Glutamatergic neuron (in vitro differentiated cells): ENCODE results near the gene PPP2R2C. TPM values are rescaled to one million over a fixed set of nuclear protein-coding genes. Genes with fewer than 3 reads are reported as not detected.
A peak's percentile ranks its signal among the peaks of the same experiment; 100 is the strongest.

Experiments
- DNase-seq: peaks from one replicate; pipeline ENCODE4 v3.0.0; 2022
- H3K27ac Mint-ChIP-seq: one replicate; pipeline ENCODE4 v1.8.0; 2020; ENCODE audit warnings: mild to moderate bottlenecking, mixed read lengths, inconsistent platforms; ENCODE audit not compliant: unreplicated experiment
- H3K27me3 Mint-ChIP-seq: one replicate; pipeline ENCODE4 v1.8.0; 2020; ENCODE audit warnings: mild to moderate bottlenecking, moderate library complexity, mixed read lengths, inconsistent platforms; ENCODE audit not compliant: unreplicated experiment
- H3K36me3 Mint-ChIP-seq: one replicate; pipeline ENCODE4 v1.8.0; 2020; ENCODE audit warnings: mild to moderate bottlenecking, mixed read lengths, inconsistent platforms; ENCODE audit not compliant: unreplicated experiment
- H3K4me1 Mint-ChIP-seq: one replicate; pipeline ENCODE4 v1.8.0; 2020; ENCODE audit warnings: mild to moderate bottlenecking, low read depth, mixed read lengths, inconsistent platforms; ENCODE audit not compliant: unreplicated experiment
- H3K4me3 Mint-ChIP-seq: one replicate; pipeline ENCODE4 v1.8.0; 2020; ENCODE audit warnings: mild to moderate bottlenecking, mixed read lengths, inconsistent platforms; ENCODE audit not compliant: unreplicated experiment
- H3K9me3 Mint-ChIP-seq: one replicate; pipeline ENCODE4 v1.8.0; 2020; ENCODE audit warnings: mild to moderate bottlenecking, moderate library complexity, mixed read lengths, inconsistent platforms; ENCODE audit not compliant: unreplicated experiment
- total RNA-seq: library from RNA; stranded (reverse); fragmentation: NEBNext Ultra II Directional; extraction: Animal tissue kit (Norgen Biotek cat#: 25700); gene quantifications from one replicate; pipeline ENCODE4 v1.2.1, GENCODE V29; 2021; ENCODE audit not compliant: unreplicated experiment
- TF ChIP-seq, protein P1 (sequence below): fragments of 200-600 bp; sonication (generic); IDR thresholded peaks from one replicate; pipeline ENCODE4 v1.5.0; 2021; ENCODE audit not compliant: partially characterized antibody, unreplicated experiment

PPP2R2C gene
- total RNA-seq, 1 donor from 2014 or later: 9.4 TPM

DNA sequence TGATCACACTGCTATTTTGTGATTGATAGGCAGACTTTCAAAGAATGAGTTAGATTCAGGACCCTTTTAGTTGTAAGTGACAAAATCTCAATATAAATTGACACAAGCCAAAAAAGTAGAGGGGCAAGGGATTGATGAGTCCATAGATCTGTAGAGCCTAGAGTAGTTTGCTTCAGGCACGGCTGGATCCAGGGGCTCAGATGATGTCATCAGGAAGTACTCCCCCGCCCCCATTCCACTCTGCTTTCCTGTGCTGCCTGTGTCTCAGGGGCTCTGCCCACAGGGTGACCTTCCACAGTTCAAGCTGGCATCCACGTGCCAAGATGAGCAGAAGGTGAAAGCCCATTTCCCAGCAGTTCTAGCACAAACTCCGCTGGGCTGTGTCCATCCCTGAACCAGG lies 189.1 kb downstream of the PPP2R2C start:
- DNase-seq: no peak
- Mint-ChIP-seq H3K27ac (no peak overlapping the region), H3K4me3 (no peak overlapping the region), H3K36me3 (no peaks in the 10 kb centered on the region), H3K27me3 (peaks cover 2% of the 10 kb centered on the region), H3K4me1 (peaks cover 5% of the 10 kb centered on the region), H3K9me3 (no peaks in the 10 kb centered on the region)
- TF ChIP-seq, protein P1, sequence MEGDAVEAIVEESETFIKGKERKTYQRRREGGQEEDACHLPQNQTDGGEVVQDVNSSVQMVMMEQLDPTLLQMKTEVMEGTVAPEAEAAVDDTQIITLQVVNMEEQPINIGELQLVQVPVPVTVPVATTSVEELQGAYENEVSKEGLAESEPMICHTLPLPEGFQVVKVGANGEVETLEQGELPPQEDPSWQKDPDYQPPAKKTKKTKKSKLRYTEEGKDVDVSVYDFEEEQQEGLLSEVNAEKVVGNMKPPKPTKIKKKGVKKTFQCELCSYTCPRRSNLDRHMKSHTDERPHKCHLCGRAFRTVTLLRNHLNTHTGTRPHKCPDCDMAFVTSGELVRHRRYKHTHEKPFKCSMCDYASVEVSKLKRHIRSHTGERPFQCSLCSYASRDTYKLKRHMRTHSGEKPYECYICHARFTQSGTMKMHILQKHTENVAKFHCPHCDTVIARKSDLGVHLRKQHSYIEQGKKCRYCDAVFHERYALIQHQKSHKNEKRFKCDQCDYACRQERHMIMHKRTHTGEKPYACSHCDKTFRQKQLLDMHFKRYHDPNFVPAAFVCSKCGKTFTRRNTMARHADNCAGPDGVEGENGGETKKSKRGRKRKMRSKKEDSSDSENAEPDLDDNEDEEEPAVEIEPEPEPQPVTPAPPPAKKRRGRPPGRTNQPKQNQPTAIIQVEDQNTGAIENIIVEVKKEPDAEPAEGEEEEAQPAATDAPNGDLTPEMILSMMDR: no peak

DNA sequence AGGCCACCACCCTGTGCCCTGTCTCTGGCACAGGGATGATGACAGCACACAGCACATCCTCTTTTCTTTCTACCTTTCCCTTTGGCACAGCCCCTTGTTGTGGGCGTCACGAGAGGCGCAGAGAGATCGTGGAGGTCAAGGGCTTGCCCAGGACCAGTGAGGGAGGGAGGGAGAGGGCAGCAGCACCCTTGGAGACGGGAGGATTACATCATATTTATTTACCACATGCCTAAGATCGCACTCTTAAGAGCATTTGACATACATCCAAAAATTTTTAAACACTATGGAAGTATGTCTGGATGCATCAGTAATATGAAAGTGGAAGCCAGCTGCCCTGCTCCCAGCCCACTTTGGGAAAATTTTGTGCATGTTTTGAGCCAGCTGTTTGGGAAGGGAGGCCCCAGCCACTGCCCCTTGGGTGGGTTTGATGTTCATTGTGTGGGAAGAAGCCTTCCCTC lies 190.1 kb downstream of the PPP2R2C start:
- no peaks in the 10 kb centered on the region for H3K27me3 Mint-ChIP-seq
- DNase-seq: no peak
- H3K9me3 Mint-ChIP-seq: no peaks in the 10 kb centered on the region
- no peak overlapping the region for H3K4me3 Mint-ChIP-seq
- TF ChIP-seq, protein P1: no peak
- no peak overlapping the region for H3K27ac Mint-ChIP-seq
- H3K36me3 Mint-ChIP-seq: no peaks in the 10 kb centered on the region
- H3K4me1 Mint-ChIP-seq: peaks cover 5% of the 10 kb centered on the region

DNA sequence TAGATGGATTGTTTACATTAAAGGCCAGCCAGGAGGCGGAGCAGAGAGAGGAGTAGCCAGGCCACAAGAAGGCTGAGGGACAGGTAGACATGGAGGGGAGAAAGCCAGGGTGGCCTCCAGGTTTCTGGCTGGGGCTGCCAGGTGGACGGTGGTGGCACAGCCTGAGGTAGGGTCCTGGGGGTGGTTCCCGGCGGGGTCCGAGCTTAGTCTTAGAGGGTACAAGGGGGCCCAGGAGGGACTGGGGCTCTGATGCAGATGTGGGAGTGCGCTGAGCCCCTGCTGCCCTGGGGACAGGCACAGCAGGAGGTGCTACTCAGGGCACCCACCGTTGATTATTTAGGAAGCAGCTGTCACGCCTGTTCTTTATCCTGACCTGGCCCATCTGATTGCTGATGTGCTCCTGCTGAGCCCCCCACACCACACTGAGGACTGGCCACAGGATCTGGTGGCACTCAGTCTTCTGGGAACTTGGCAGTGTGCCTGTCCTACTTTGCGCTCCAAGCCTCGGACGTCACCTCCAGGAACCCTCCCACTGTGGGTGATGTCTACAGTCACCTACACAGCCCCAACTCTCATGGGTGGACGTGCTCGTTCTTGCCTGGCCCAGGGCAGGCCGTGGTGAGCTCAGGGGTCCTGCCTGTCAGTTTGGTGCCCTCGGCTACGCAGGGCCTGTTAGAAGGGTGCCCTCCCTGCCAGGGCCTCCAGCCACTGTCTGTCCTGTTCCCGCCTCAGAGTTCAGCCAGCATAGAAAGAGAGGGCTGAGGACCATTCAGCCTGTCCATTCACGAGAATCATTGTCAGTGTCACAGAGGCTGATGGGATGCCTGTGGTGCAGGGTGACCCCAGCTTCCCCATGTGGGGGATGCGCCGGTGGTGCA lies 190.7 kb downstream of the PPP2R2C start:
- TF ChIP-seq, protein P1: no peak
- Mint-ChIP-seq H3K36me3 (no peaks in the 10 kb centered on the region), H3K27me3 (peaks cover 4% of the 10 kb centered on the region), H3K9me3 (no peaks in the 10 kb centered on the region), H3K27ac (peak overlapping the region; percentile 44), H3K4me1 (peaks cover 9% of the 10 kb centered on the region), H3K4me3 (no peak overlapping the region)
- no peak for DNase-seq

DNA sequence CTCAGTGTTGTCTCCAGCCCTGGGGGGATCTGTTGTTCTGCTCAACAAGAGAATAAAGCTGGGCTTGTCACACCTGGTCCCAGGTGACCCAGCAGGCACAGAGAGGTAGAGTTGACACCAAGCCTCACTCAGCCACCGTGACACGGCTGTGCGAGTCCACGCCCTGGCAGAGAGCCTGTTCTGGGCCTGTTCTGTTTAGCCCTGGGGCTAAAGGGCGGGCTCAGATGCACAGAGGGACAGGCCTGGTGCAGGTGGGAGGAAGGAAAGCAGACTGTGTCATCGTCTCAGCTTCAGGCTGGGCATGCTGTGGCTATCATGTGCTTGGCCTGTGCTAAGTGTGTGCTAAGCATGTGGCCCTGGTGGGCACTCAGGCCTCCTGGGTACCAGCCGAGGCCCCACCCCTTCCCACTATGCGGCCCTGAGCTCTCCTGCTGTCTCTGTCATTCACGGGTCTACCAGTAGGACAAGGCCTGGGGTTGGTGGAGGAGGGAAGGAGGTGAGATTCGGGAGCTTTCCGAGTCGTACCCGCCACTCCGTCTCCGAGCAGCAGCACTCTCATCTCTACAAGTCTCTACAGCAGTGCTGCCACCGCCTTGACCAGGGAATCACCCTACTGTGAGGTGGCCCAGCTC lies 191.9 kb downstream of the PPP2R2C start:
- H3K27ac Mint-ChIP-seq: no peak overlapping the region
- TF ChIP-seq, protein P1: no peak
- no peak overlapping the region for H3K4me3 Mint-ChIP-seq
- H3K27me3 Mint-ChIP-seq: peaks cover 4% of the 10 kb centered on the region
- no peaks in the 10 kb centered on the region for H3K9me3 Mint-ChIP-seq
- no peak for DNase-seq
- H3K4me1 Mint-ChIP-seq: peaks cover 14% of the 10 kb centered on the region
- no peaks in the 10 kb centered on the region for H3K36me3 Mint-ChIP-seq
